A673 (cell line): ENCODE measurements around the gene SLC6A9. TPM values are rescaled to one million over a fixed set of nuclear protein-coding genes. Genes with fewer than 3 reads are reported as not detected.

Experiments
- BruUV-seq: library from RNA; stranded (reverse); fragments of 400-500 nt; replicated peaks from 2 replicates; lab custom pipeline; 2021; lab: Mats Ljungman, UMichigan
- CTCF ChIA-PET: fragments of 300-600 bp; sonication (Branson Sonifier 250); formaldehyde crosslinking; loops from one replicate; lab custom pipeline; 2022; ENCODE audit warnings: antibody characterized with exemption; lab: Charles Lee
- POLR2A ChIA-PET: fragments of 300-600 bp; sonication (Branson Sonifier 250); formaldehyde crosslinking; loops from one replicate; lab custom pipeline; 2022; ENCODE audit warnings: antibody characterized with exemption; ENCODE audit not compliant: low non-redundant PET; lab: Charles Lee
- DNase-seq: peaks from one replicate; pipeline ENCODE4 v3.0.0-alpha.2; 2015; ENCODE audit warnings: low spot score
- H3K27ac ChIP-seq: fragments of 200-600 bp; sonication (generic); 2 replicates; pipeline ENCODE4 v1.5.1; 2016; ENCODE audit warnings: mixed run types, low read depth, mild to moderate bottlenecking, mixed read lengths, antibody characterized with exemption, low read length; ENCODE audit not compliant: poor library complexity, severe bottlenecking
- H3K27me3 ChIP-seq: fragments of 200-600 bp; sonication (generic); replicated peaks from 2 replicates; pipeline ENCODE4 v1.6.1; 2017; ENCODE audit warnings: mixed run types, low read depth, mild to moderate bottlenecking, mixed read lengths, antibody characterized with exemption, low read length; ENCODE audit not compliant: insufficient read depth, poor library complexity
- H3K36me3 ChIP-seq: fragments of 200-600 bp; sonication (generic); 2 replicates; pipeline ENCODE4 v1.6.1; 2016; ENCODE audit warnings: mixed run types, mild to moderate bottlenecking, mixed read lengths, antibody characterized with exemption, low read length; ENCODE audit not compliant: insufficient read depth, poor library complexity, severe bottlenecking
- H3K4me1 ChIP-seq: fragments of 200-600 bp; sonication (generic); 2 replicates; pipeline ENCODE4 v1.6.1; 2017; ENCODE audit warnings: mixed run types, mild to moderate bottlenecking, mixed read lengths, antibody characterized with exemption, low read length; ENCODE audit not compliant: insufficient read depth, poor library complexity, severe bottlenecking
- H3K4me3 ChIP-seq: fragments of 200-600 bp; sonication (generic); 2 replicates; pipeline ENCODE4 v1.5.1; 2016; ENCODE audit warnings: low read depth, mixed run types, mild to moderate bottlenecking, mixed read lengths, low read length; ENCODE audit not compliant: poor library complexity, severe bottlenecking
- H3K9me3 ChIP-seq: fragments of 200-600 bp; sonication (generic); 2 replicates; pipeline ENCODE4 v1.6.1; 2016; ENCODE audit warnings: mixed run types, low read depth, mild to moderate bottlenecking, mixed read lengths, antibody characterized with exemption, low read length; ENCODE audit not compliant: poor library complexity, severe bottlenecking
- EZH2 ChIP-seq: fragments of 200-600 bp; sonication (generic); IDR thresholded peaks from 2 replicates; pipeline ENCODE4 v1.6.1; 2017; ENCODE audit warnings: borderline replicate concordance, low read depth, mild to moderate bottlenecking, mixed read lengths, antibody characterized with exemption, low read length; ENCODE audit not compliant: poor library complexity, severe bottlenecking
- intact Hi-C: fragments of 100-400 bp; cut with micrococcal nuclease; formaldehyde crosslinking; loops from one replicate; pipeline ENCODE4 v1.10.0; 2022; ENCODE audit not compliant: unreplicated experiment
- total RNA-seq: library from RNA; stranded (reverse); gene quantifications from 2 replicates; pipeline ENCODE4 v1.2.3, GENCODE V29; 2021
- TF ChIP-seq, protein P1 (sequence below): fragments of 300-800, 200-600 bp; sonication (generic); conservative IDR thresholded peaks from 2 replicates; pipeline ENCODE4 v1.5.1; 2017; ENCODE audit warnings: low read depth, mild to moderate bottlenecking, antibody characterized with exemption, low read length, moderate library complexity, mixed read lengths

Gene SLC6A9
- total RNA-seq, 1 experiment from 2014 or later: 31.4 TPM

DNA sequence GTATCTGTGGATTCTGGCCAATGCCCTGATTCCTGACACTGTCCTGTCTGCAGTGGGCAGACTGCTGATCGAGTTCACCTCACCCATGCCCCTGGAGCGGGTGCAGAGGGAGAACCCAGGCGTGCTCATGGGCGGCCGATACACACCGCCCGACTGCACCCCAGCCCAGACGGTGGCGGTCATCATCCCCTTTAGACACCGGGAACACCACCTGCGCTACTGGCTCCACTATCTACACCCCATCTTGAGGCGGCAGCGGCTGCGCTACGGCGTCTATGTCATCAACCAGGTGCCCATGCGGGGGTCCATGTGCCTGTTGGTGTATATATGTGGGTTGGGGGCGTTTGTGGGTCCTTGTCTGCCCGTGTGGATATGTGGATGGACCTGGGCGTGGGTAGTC is 49.6 kb downstream of the SLC6A9 start:
- peaks cover 38% of the 10 kb centered on the region for H3K36me3 ChIP-seq
- H3K9me3 ChIP-seq: no peaks in the 10 kb centered on the region
- intact Hi-C loops: no loop called here
- ChIA-PET CTCF (no interaction called here), POLR2A (no interaction called here)
- BruUV-seq: no TSS peak
- H3K4me1 ChIP-seq: peaks cover 17% of the 10 kb centered on the region
- no peak for DNase-seq
- H3K4me3 ChIP-seq: no peak overlapping the region
- TF ChIP-seq EZH2: no peak
- TF ChIP-seq, protein P1, sequence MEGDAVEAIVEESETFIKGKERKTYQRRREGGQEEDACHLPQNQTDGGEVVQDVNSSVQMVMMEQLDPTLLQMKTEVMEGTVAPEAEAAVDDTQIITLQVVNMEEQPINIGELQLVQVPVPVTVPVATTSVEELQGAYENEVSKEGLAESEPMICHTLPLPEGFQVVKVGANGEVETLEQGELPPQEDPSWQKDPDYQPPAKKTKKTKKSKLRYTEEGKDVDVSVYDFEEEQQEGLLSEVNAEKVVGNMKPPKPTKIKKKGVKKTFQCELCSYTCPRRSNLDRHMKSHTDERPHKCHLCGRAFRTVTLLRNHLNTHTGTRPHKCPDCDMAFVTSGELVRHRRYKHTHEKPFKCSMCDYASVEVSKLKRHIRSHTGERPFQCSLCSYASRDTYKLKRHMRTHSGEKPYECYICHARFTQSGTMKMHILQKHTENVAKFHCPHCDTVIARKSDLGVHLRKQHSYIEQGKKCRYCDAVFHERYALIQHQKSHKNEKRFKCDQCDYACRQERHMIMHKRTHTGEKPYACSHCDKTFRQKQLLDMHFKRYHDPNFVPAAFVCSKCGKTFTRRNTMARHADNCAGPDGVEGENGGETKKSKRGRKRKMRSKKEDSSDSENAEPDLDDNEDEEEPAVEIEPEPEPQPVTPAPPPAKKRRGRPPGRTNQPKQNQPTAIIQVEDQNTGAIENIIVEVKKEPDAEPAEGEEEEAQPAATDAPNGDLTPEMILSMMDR: no peak
- no peak overlapping the region for H3K27ac ChIP-seq
- H3K27me3 ChIP-seq: no peaks in the 10 kb centered on the region

DNA sequence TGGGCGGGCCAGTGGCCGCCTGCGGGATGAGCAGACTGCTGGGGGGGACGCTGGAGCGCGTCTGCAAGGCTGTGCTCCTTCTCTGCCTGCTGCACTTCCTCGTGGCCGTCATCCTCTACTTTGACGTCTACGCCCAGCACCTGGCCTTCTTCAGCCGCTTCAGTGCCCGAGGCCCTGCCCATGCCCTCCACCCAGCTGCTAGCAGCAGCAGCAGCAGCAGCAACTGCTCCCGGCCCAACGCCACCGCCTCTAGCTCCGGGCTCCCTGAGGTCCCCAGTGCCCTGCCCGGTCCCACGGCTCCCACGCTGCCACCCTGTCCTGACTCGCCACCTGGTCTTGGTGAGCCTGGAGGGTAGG is 50.1 kb downstream of the SLC6A9 start:
- no peak for DNase-seq
- Histone ChIP-seq H3K27me3 (no peaks in the 10 kb centered on the region), H3K9me3 (no peaks in the 10 kb centered on the region), H3K4me3 (peak overlapping the region; percentile 65), H3K36me3 (peaks cover 39% of the 10 kb centered on the region), H3K27ac (no peak overlapping the region), H3K4me1 (peaks cover 22% of the 10 kb centered on the region)
- POLR2A ChIA-PET: no interaction called here
- BruUV-seq: no TSS peak
- TF ChIP-seq, protein P1: no peak
- no peak for TF ChIP-seq EZH2
- intact Hi-C loops: no loop called here
- CTCF ChIA-PET: no interaction called here

DNA sequence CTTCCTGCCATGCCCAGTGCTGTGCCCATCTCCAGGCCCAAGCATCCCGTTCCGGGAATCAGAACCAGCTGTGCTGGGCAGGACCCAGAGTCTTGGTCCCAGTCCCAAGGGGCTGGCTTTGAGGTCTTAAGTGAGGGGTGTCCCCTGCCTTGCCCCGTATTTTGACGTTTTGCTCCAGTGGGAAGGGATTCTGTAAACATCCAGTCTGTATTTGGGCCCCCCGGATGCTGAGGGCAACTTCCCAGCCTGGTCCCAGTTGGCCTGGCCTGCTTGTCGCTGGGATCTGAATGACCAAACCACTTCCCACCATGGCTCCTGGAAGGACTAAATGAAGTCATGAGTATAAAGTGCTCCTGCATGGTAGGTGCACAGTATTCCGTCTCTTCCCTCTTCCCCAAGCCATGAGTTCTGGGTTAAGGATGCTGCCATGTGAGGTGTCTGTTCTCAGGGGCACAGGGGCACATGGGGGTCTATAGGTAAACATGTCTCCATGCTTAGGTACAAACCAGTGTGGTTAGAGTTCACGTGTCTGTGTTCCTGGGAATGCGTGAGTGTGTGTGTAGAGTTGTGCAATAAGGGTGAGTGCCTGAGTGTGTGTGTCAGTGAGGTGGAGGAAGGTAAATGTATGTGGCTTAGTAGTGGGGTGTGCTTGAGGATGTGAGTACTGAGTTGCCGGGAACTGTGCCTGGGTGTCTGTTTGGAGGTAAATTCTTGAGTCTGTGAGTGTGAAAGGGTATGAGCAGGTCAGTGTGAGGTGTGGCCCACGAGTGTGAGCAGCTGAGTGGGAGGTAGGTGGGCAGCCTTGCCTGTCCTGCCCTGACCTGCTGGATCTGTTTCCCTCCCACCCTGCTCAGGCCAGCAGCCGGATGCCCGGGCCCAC is 50.8 kb downstream of the SLC6A9 start:
- peaks cover 35% of the 10 kb centered on the region for H3K36me3 ChIP-seq

More for the DNA sequence above, 50.8 kb downstream of the SLC6A9 start:
- Histone ChIP-seq H3K9me3 (no peaks in the 10 kb centered on the region), H3K4me3 (peak overlapping the region; percentile 65), H3K4me1 (peaks cover 26% of the 10 kb centered on the region), H3K27me3 (no peaks in the 10 kb centered on the region), H3K27ac (peak overlapping the region; percentile 85)
- intact Hi-C loops: no loop called here
- DNase-seq: no peak
- ChIA-PET POLR2A (no interaction called here), CTCF (no interaction called here)
- BruUV-seq: TSS peak; percentile 12
- TF ChIP-seq, protein P1: no peak
- no peak for TF ChIP-seq EZH2
